Esophagus squamous epithelium (tissue), 5 donors: ENCODE data around the gene NAA80. TPM values are rescaled to one million over a fixed set of nuclear protein-coding genes. Genes with fewer than 3 reads are reported as not detected.

Source experiments
- DNase-seq: peaks from one replicate; lab custom pipeline; 2025; lab: John Stamatoyannopoulos, UW
- H3K27ac ChIP-seq, 4 donors: fragments of 200-600 bp; sonication (generic); one replicate each; pipeline ENCODE4 v1.5.1; 2016 to 2019; ENCODE audit warnings: mild to moderate bottlenecking in 1 of 4
- H3K27me3 ChIP-seq, 4 donors: fragments of 200-600 bp; sonication (generic); 1 replicate in 3 of 4; 2 replicates in 1 of 4; pipeline versions ENCODE4 v1.5.1 to v1.6.0; 2017 to 2021; ENCODE audit warnings: antibody characterized with exemption in 1 of 4
- H3K36me3 ChIP-seq, 3 donors: fragments of 200-600 bp; sonication (generic); one replicate each; pipeline ENCODE4 v1.5.1; 2016 to 2019
- H3K4me1 ChIP-seq, 3 donors: fragments of 200-600 bp; sonication (generic); one replicate each; pipeline ENCODE4 v1.5.1; 2017 to 2019
- H3K4me3 ChIP-seq, 4 donors: fragments of 200-600 bp; sonication (generic); 1 replicate in 3 of 4; 2 replicates in 1 of 4; pipeline ENCODE4 v1.5.1; 2016 to 2019; ENCODE audit warnings: mild to moderate bottlenecking in 2 of 4, moderate library complexity in 1 of 4
- H3K9me3 ChIP-seq, 3 donors: fragments of 200-600 bp; sonication (generic); one replicate each; pipeline ENCODE4 v1.5.1; 2016 to 2019
- POLR2A ChIP-seq, 4 donors: fragments of 450-650 bp; IDR thresholded peaks; one replicate each; pipeline ENCODE4 v1.6.1; 2017; ENCODE audit warnings: antibody characterized with exemption in 4 of 4, mild to moderate bottlenecking in 4 of 4, moderate library complexity in 3 of 4
- WGBS, 2 donors: methylation state at CpG; one replicate each; pipeline ENCODE4 v1.1.5; 2018; 5-methylcytosine and 5-hydroxymethylcytosine counted together
- intact Hi-C: fragments of 100-400 bp; cut with DNase I; formaldehyde crosslinking; loops from one replicate; pipeline ENCODE4 v1.15.0; 2022
- total RNA-seq, 4 donors: library from RNA; depleted of rRNA; stranded (reverse); fragments of >200 nt; gene quantifications; one replicate each; pipeline ENCODE4 v1.1.0, GENCODE V29; 2016
- TF ChIP-seq, protein P1 (sequence below), 6 experiments: fragments of 450-650 bp in 4 of 6; fragments of 200-600 bp in 2 of 6; sonication (generic) in 2 of 6; IDR thresholded peaks; one replicate each; pipeline ENCODE4 v1.5.1; 2016 to 2019; ENCODE audit warnings: antibody characterized with exemption in 6 of 6, mild to moderate bottlenecking in 4 of 6, moderate library complexity in 4 of 6
- donor health status: DM: yes; HTN: yes; CAD: no.

NAA80 gene
- total RNA-seq, 4 donors from 2014 or later = 6.0 to 16.2 (median 7.7) TPM

DNA sequence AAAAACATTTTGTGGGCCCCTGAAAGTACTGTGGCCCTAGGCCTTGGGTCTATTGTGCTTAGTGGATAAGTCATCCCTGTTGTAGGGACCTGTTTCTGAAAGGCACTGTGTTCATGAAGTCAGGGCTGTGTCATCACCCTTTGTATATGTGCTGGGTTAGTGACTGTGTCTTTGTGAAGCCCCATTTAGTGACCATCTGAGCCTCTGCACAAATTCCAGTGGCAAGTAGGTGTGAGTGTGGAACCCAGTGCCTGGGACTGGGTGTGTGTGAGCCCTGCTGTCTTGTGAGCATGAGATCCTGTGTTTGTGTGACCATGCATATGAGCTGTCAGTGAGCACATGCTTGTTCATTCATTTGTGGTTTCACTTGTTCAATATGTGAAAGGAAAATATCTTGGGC is 5.4 kb upstream of the NAA80 start:
- Histone ChIP-seq H3K36me3 (no peaks in the 10 kb centered on the region), H3K27ac (peak overlapping the region in 1 of 4 donors; percentile 16), H3K27me3 (no peaks in the 10 kb centered on the region), H3K9me3 (peaks cover 0 to 5% (median 0%) of the 10 kb centered on the region in 3 donors), H3K4me1 (peaks cover 24 to 53% (median 27%) of the 10 kb centered on the region in 3 donors), H3K4me3 (no peak overlapping the region)
- no peak for DNase-seq
- no peak for TF ChIP-seq POLR2A (IDR thresholded peaks at IDR 0.05)
- TF ChIP-seq, protein P1, sequence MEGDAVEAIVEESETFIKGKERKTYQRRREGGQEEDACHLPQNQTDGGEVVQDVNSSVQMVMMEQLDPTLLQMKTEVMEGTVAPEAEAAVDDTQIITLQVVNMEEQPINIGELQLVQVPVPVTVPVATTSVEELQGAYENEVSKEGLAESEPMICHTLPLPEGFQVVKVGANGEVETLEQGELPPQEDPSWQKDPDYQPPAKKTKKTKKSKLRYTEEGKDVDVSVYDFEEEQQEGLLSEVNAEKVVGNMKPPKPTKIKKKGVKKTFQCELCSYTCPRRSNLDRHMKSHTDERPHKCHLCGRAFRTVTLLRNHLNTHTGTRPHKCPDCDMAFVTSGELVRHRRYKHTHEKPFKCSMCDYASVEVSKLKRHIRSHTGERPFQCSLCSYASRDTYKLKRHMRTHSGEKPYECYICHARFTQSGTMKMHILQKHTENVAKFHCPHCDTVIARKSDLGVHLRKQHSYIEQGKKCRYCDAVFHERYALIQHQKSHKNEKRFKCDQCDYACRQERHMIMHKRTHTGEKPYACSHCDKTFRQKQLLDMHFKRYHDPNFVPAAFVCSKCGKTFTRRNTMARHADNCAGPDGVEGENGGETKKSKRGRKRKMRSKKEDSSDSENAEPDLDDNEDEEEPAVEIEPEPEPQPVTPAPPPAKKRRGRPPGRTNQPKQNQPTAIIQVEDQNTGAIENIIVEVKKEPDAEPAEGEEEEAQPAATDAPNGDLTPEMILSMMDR (IDR thresholded peaks at IDR 0.05) = no peak
- intact Hi-C loops = no loop called here

DNA sequence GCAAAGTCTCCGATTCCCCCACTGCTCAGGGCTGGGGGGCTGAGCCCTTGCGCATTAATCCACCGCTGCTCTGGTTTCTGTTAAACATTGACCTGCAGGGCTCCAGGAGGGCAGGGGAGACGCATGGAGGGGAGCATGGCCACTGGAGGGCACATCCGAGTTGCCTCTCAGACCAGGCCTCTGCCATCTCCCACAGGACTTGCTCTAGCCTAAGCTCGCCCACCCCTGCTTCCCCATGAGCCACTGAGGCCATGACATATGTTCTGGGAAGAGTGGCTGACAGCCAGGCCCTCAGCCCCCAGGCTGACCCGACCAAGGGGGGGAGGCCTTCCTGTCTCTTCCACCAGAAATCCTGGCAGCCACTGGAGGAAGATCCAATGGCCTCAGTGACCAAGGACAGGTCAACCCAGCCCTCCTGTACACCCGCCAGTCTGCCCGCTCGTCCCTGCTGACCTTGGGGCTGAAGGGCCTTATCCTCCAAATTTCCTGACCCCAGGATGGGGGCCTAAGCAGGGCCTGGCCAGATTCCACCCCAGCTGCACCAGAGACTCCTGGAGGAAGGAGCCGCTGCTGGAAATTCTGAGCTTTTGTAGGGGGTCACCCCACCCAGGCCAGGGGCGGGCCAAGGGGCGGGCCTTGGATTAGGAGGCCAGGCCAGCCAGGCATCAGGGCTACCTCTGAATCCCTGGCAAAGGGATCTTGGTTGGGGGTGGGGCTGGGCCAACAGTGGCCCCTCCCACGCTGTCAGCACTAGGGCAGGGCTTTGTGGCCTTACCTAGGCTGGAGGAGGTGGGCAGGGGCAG is 4.0 kb upstream of the NAA80 start, which contains the start of gene HYAL1:
Gene HYAL1, minus strand, starts transcription at position 562 of the 803 bp plus-strand sequence. CDS start 618 bp downstream, outside the sequence.
- peak within 1 kb of the TSS in 2 of 4 donors; percentile 19 to 53 for H3K4me3 ChIP-seq
- intact Hi-C loops = no loop called here
- peaks cover 0 to under 1% (median 0%) of the 10 kb centered on the region in 3 donors for H3K9me3 ChIP-seq
- H3K4me1 ChIP-seq = peaks cover 30 to 58% (median 33%) of the 10 kb centered on the region in 3 donors
- H3K27ac ChIP-seq = peak within 1 kb of the TSS; percentile 44 to 94 (median 82)
- DNase-seq = no peak
- TF ChIP-seq POLR2A (IDR thresholded peaks at IDR 0.05) = no peak
- TF ChIP-seq, protein P1 (IDR thresholded peaks at IDR 0.05) = peak in 1 of 6 experiments; percentile 25
- no peaks in the 10 kb centered on the region for H3K36me3 ChIP-seq
- H3K27me3 ChIP-seq = no peaks in the 10 kb centered on the region
- 62 to 82% methylated on average over 3 to 7 of the region's 14 CpGs for WGBS, 2 donors

DNA sequence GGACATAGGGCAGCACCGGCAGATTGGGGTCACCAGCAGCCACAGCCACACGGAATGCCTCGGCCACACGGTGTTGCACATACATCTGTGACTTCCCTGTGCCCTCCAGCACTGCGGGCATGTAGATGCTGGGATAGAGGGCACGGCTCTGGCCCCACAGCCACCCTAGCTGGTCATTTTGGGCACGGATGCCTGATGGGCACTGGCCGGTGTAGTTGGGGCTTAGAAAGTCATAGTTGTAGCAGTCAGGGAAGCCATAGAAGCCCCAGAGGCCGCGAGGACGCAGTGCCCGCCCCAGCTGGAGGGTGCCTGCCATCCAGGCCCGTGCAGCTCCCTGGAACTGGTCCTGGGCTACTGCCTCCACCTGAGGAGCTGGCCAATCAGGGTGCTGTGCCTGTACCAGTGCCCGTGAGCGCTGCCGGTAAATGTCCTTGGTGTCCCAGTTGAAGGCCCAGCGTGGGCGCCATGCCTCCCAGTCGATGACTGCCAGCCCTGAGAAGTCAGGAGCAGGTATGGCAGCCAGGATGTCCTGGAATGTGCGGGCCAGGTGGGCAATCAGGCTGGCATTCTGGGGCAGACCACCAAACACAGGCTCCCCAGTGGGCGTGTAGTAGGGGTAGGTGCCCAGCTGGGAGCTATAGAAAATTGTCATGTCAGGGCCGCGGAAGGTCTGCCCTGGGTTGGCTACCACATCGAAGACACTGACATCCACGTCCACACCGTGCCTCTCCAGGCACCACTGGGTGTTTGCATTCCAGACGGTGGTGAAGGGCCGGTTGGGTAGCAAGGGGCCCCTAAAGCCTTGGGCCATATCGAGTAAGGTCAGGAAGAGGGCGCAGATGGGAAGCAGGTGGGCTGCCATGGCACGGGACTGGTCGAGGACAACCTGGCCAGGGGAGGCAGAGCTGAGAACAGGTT is 3.1 kb upstream of the NAA80 start:
- DNase-seq = no peak
- 71 to 78% methylated on average over 5 to 12 of the region's 32 CpGs for whole genome bisulfite sequencing, 2 donors
- no peaks in the 10 kb centered on the region for H3K9me3 ChIP-seq

DNA sequence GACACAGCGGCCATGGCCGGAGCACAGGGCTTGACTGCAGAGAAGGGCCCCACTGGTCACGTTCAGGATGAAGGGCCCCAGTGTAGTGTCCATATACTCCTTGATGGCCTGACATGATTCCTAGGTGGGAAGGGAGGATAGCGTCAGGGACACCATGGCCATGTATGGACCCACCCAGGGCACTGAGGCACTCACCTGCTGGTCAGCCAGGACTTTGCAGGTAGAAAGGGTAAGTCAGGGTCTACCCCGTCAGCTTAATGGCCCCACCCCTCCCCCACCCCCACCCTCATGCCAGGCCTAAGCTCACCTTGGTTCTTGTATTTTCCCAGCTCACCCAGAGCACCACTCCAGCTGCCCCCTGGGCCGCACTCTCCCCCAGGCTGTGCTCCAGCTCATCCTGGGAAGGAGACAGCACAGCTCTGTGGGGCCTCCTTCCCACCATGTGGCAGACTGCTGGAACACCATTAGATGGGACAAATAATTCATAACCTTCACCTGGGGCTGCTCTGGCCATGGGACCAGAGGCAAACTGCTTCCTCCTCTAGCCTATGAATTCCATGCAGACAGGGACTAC is 1.6 kb upstream of the NAA80 start:
- H3K36me3 ChIP-seq = peaks cover 0 to 13% (median 0%) of the 10 kb centered on the region in 3 donors
- H3K9me3 ChIP-seq = no peaks in the 10 kb centered on the region
- TF ChIP-seq, protein P1 (IDR thresholded peaks at IDR 0.05) = no peak
- no peak for TF ChIP-seq POLR2A (IDR thresholded peaks at IDR 0.05)
- intact Hi-C loops = no loop called here
- no peaks in the 10 kb centered on the region for H3K27me3 ChIP-seq
- H3K27ac ChIP-seq = peak overlapping the region; percentile 89 to 94 (median 91)
- peak overlapping the region in 2 of 4 donors; percentile 68 to 72 for H3K4me3 ChIP-seq
- peaks cover 34 to 66% (median 38%) of the 10 kb centered on the region in 3 donors for H3K4me1 ChIP-seq
- WGBS, 2 donors = 84 to 100% methylated on average over 4 to 5 of the region's 6 CpGs
- no peak for DNase-seq

More for the DNA sequence above, 3.1 kb upstream of the NAA80 start:
- TF ChIP-seq, protein P1 (IDR thresholded peaks at IDR 0.05) = no peak
- no peak for TF ChIP-seq POLR2A (IDR thresholded peaks at IDR 0.05)
- Histone ChIP-seq H3K27ac (peak overlapping the region; percentile 44 to 94 (median 82)), H3K4me3 (peak overlapping the region in 2 of 4 donors; percentile 19 to 53), H3K27me3 (no peaks in the 10 kb centered on the region), H3K4me1 (peaks cover 34 to 66% (median 38%) of the 10 kb centered on the region in 3 donors), H3K36me3 (peaks cover 0 to under 1% (median 0%) of the 10 kb centered on the region in 3 donors)
- intact Hi-C loops = no loop called here
